ENCODE measurements around the gene VDAC1. TPM values are rescaled to one million over a fixed set of nuclear protein-coding genes. Genes with fewer than 3 reads are reported as not detected.

VDAC1 gene
- total and polyA plus RNA-seq, 2 of the 8 experiments (the other 6 are each of a cell fraction or from before 2014, with no cell fraction given), result 111 to 301 TPM

- TF ChIP-seq CHD7 (IDR thresholded peaks at IDR 0.05; ENCODE audit: insufficient replicate concordance, low read length) (no peak), ZNF274 (IDR thresholded peaks at IDR 0.05; ENCODE audit: borderline replicate concordance, extremely low read depth, low read length) (no peak), MAFK (IDR thresholded peaks at IDR 0.05; ENCODE audit: low read depth, low read length) (no peak), SIN3A (conservative IDR thresholded peaks at IDR 0.05 in 1 of 2, IDR thresholded peaks at IDR 0.05 in 1 of 2; ENCODE audit: low read depth in 1 of 2, low read length in 2 of 2) (no peak), EP300 (IDR thresholded peaks at IDR 0.05; ENCODE audit: borderline replicate concordance in 1 of 2, low read depth in 2 of 2, low read length in 2 of 2) (no peak), TCF12 (IDR thresholded peaks at IDR 0.05; ENCODE audit: low read depth, low read length) (no peak), BRCA1 (IDR thresholded peaks at IDR 0.05; ENCODE audit: low read depth, low read length) (no peak), E2F6 (IDR thresholded peaks at IDR 0.05) (no peak)
- TF ChIP-seq, protein P1, sequence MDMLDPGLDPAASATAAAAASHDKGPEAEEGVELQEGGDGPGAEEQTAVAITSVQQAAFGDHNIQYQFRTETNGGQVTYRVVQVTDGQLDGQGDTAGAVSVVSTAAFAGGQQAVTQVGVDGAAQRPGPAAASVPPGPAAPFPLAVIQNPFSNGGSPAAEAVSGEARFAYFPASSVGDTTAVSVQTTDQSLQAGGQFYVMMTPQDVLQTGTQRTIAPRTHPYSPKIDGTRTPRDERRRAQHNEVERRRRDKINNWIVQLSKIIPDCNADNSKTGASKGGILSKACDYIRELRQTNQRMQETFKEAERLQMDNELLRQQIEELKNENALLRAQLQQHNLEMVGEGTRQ (IDR thresholded peaks at IDR 0.05; ENCODE audit: low read length), result no peak
Measured at GRCh38 chr5:133957080-133957479, 47.7 kb downstream of the VDAC1 start (continued).

All from H1 (cell line).